ENCODE data around the gene KLK2. TPM values are rescaled to one million over a fixed set of nuclear protein-coding genes. Genes with fewer than 3 reads are reported as not detected.

Gene KLK2
- total RNA-seq, 1 donor: not detected

- Histone ChIP-seq H2AFZ (ENCODE audit: low read length) (no peak overlapping the region), H3K9me3 (ENCODE audit: low read depth, low read length) (no peaks in the 10 kb centered on the region), H3K36me3 (ENCODE audit: insufficient read depth, low read length) (no peaks in the 10 kb centered on the region), H3K4me3 (ENCODE audit: insufficient read depth, low read length) (no peak overlapping the region), H4K20me1 (ENCODE audit: insufficient read depth, low read length) (no peaks in the 10 kb centered on the region), H3K4me1 (ENCODE audit: insufficient read depth, low read length) (no peaks in the 10 kb centered on the region), H3K27ac (ENCODE audit: low read depth, low read length) (no peak overlapping the region), H3K79me2 (ENCODE audit: insufficient read depth, low read length) (no peaks in the 10 kb centered on the region), H3K27me3 (ENCODE audit: insufficient read depth, low read length) (peaks cover 30% of the 10 kb centered on the region), H3K4me2 (ENCODE audit: insufficient read depth, low read length) (no peak overlapping the region)
- TF ChIP-seq CTCF (IDR thresholded peaks at IDR 0.05; ENCODE audit: extremely low read depth, low read depth, low read length): peak; percentile 48
- DNase-seq (ENCODE audit: insufficient read length, low spot score, missing footprints): peak; percentile 91
Measured at GRCh38 chr19:50906217-50906616, 33.0 kb downstream of the KLK2 start.

GRCh38 chr19:50908336-50908735, 35.1 kb downstream of the KLK2 start:
- DNase-seq (ENCODE audit: insufficient read length, low spot score, missing footprints): no peak
- H3K4me1 ChIP-seq (ENCODE audit: insufficient read depth, low read length): no peaks in the 10 kb centered on the region
- H3K36me3 ChIP-seq (ENCODE audit: insufficient read depth, low read length): no peaks in the 10 kb centered on the region
- no peak overlapping the region for H3K4me3 ChIP-seq (ENCODE audit: insufficient read depth, low read length)
- no peaks in the 10 kb centered on the region for H4K20me1 ChIP-seq (ENCODE audit: insufficient read depth, low read length)
- no peak overlapping the region for H3K27ac ChIP-seq (ENCODE audit: low read depth, low read length)
- no peaks in the 10 kb centered on the region for H3K9me3 ChIP-seq (ENCODE audit: low read depth, low read length)
- TF ChIP-seq CTCF (IDR thresholded peaks at IDR 0.05; ENCODE audit: extremely low read depth, low read depth, low read length): no peak
- no peak overlapping the region for H3K4me2 ChIP-seq (ENCODE audit: insufficient read depth, low read length)
- peaks cover 43% of the 10 kb centered on the region for H3K27me3 ChIP-seq (ENCODE audit: insufficient read depth, low read length)
- no peak overlapping the region for H2AFZ ChIP-seq (ENCODE audit: low read length)
- H3K79me2 ChIP-seq (ENCODE audit: insufficient read depth, low read length): no peaks in the 10 kb centered on the region

GRCh38 chr19:50909240-50910070, 36.2 kb downstream of the KLK2 start:
- H4K20me1 ChIP-seq (ENCODE audit: insufficient read depth, low read length): no peaks in the 10 kb centered on the region
- no peak for TF ChIP-seq CTCF (IDR thresholded peaks at IDR 0.05; ENCODE audit: extremely low read depth, low read depth, low read length)
- no peak overlapping the region for H3K4me3 ChIP-seq (ENCODE audit: insufficient read depth, low read length)
- H3K4me1 ChIP-seq (ENCODE audit: insufficient read depth, low read length): no peaks in the 10 kb centered on the region
- H3K9me3 ChIP-seq (ENCODE audit: low read depth, low read length): no peaks in the 10 kb centered on the region
- no peaks in the 10 kb centered on the region for H3K79me2 ChIP-seq (ENCODE audit: insufficient read depth, low read length)
- H3K27me3 ChIP-seq (ENCODE audit: insufficient read depth, low read length): peaks cover 43% of the 10 kb centered on the region
- no peak overlapping the region for H2AFZ ChIP-seq (ENCODE audit: low read length)
- no peak overlapping the region for H3K27ac ChIP-seq (ENCODE audit: low read depth, low read length)
- no peaks in the 10 kb centered on the region for H3K36me3 ChIP-seq (ENCODE audit: insufficient read depth, low read length)
- H3K4me2 ChIP-seq (ENCODE audit: insufficient read depth, low read length): no peak overlapping the region
- peak; percentile 91 for DNase-seq (ENCODE audit: insufficient read length, low spot score, missing footprints)

- H3K27me3 ChIP-seq (ENCODE audit: insufficient read depth, low read length): peaks cover 43% of the 10 kb centered on the region
- no peak for TF ChIP-seq CTCF (IDR thresholded peaks at IDR 0.05; ENCODE audit: extremely low read depth, low read depth, low read length)
Measured at GRCh38 chr19:50910722-50911121, 37.5 kb downstream of the KLK2 start.

More at GRCh38 chr19:50910722-50911121, 37.5 kb downstream of the KLK2 start:
- no peak overlapping the region for H3K27ac ChIP-seq (ENCODE audit: low read depth, low read length)
- no peak overlapping the region for H2AFZ ChIP-seq (ENCODE audit: low read length)
- H3K36me3 ChIP-seq (ENCODE audit: insufficient read depth, low read length): no peaks in the 10 kb centered on the region
- H3K4me2 ChIP-seq (ENCODE audit: insufficient read depth, low read length): no peak overlapping the region
- H3K4me1 ChIP-seq (ENCODE audit: insufficient read depth, low read length): no peaks in the 10 kb centered on the region
- no peaks in the 10 kb centered on the region for H4K20me1 ChIP-seq (ENCODE audit: insufficient read depth, low read length)
- H3K9me3 ChIP-seq (ENCODE audit: low read depth, low read length): no peaks in the 10 kb centered on the region
- H3K79me2 ChIP-seq (ENCODE audit: insufficient read depth, low read length): no peaks in the 10 kb centered on the region
- peak; percentile 66 for DNase-seq (ENCODE audit: insufficient read length, low spot score, missing footprints)
- H3K4me3 ChIP-seq (ENCODE audit: insufficient read depth, low read length): no peak overlapping the region
